Measurements from ENCODE around the gene FERMT3.
A peak's percentile ranks its signal among the peaks of the same experiment; 100 is the strongest.

The FERMT3 gene

DNA sequence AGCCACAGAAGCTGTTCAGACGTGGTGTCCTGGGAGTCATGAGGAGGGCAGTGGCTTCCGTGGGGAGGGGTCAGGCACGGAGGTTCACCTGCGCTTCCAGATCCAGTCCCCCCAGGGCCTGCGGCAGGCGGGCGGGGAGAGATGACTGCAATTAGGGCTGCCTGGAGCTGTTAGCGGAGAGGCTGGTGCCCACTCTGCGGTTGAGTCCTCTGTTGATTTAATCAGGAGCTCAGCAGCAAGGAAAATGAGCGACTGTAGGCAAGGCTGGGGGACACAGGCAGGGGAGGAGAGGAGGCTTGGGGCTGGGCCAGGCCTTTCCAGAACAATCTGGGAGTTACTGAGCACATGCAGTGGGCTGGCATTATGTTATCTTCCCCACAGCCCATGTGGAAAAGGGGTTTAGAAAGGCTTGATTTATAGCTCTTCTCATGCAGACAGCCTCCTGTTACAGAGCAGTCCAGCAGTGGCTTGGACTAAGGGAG, 57.9 kb downstream of the FERMT3 start:
- DNase-seq (ENCODE audit: low spot score): no peak

DNA sequence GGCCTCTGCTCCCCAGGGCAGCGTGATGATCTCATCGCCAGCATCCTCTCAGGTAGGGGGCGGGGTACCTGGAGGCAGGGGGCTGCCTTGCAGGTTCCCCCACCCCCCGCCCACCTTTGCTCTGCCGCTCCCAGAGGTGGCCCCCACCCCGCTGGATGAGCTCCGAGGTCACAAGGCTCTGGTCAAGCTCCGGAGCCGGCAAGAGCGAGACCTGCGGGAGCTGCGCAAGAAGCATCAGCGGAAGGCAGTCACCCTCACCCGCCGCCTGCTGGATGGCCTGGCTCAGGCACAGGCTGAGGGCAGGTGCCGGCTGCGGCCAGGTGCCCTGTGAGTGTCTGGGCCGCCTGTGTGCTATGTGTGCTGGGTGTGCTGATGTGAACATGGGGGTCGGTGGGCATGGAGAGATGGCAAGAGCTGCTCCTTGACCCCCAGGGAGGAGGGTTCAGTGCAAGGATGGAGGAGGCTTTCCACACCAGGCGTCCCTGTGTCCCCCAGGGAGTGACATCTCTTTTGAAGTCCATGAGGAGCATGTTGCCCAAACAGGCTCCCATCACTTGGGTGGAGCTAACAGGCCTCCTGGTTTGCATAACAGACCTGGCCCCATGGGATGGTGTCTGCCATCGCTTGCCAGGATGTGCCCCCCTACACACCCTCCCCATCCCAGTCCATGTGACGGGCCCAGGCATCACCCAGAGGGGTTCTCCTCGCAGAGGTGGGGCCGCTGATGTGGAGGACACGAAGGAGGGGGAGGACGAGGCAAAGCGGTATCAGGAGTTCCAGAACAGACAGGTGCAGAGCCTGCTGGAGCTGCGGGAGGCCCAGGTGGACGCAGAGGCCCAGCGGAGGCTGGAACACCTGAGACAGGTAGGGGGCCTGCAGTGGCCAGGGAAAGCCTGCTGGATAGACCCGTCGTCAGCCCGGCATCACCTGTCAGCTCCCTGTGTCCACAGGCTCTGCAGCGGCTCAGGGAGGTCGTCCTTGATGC, 58.9 kb downstream of the FERMT3 start:
- no peak for DNase-seq (ENCODE audit: low spot score)

GRCh38 chr11:64266339-64266738, 59.8 kb downstream of the FERMT3 start:
- no peak for DNase-seq (ENCODE audit: low spot score)

DNA sequence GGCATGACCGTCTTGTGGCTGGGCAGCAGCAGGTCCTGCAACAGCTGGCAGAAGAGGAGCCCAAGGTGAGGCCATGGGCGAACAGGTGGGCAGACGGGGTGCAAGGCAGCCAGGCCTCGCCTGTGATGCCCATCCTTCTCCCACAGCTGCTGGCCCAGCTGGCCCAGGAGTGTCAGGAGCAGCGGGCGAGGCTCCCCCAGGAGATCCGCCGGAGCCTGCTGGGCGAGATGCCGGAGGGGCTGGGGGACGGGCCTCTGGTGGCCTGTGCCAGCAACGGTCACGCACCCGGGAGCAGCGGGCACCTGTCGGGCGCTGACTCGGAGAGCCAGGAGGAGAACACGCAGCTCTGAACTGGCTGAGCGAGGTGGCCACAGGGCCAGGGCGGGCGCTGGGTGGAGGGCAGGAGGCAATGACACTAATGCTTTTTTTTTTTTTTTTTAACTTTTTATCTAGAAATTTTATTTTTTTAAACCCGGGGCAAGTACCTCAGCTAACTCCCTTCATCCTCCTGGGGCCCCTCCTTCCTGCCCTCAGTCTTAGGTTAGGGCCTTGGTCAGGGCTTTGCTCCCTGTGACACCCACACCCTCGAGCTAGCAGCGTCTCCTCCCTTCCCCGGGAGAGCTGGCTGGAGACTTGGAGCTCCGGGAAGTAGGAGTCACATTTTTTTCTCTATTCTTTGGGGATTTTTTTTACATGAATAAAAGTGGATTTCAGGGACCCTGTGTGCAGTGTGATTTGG, 60.9 kb downstream of the FERMT3 start:
- DNase-seq (ENCODE audit: low spot score): no peak

- no peak for DNase-seq (ENCODE audit: low spot score)
Measured at GRCh38 chr11:64268025-64268892, 61.7 kb downstream of the FERMT3 start.

DNA sequence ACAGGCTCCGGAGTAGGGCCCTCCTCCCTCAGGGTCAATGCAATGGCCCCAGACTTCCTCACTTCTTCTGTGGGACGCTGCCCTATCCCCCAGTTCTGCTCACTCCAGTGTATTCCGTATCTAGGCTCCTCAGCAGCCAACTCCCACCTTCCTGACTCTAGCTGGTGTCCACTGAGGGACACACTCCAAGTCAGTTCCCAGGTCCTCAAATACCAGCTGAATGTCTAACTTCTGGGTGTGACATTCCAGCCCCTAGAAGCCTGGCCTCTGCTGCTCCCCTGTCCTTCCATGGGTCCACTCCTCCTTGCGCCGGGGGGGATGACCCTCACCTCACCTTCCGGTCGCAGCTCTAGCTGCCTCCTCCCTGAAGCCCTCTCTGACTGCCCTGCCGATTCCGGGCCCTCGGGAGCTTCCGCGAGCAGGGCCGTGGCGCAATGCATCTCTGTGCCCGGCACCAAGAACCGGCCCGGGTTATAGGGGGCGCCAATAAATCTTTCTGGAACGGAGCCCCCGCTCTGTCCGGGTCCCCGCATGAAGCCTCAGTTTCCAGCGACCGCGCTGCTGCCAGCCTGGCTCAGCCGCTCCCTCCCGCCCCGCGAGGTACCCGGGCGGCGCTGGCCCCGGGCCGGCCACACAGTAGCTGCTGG, 62.5 kb downstream of the FERMT3 start:
- peak; percentile 74 for DNase-seq (ENCODE audit: low spot score)

DNA sequence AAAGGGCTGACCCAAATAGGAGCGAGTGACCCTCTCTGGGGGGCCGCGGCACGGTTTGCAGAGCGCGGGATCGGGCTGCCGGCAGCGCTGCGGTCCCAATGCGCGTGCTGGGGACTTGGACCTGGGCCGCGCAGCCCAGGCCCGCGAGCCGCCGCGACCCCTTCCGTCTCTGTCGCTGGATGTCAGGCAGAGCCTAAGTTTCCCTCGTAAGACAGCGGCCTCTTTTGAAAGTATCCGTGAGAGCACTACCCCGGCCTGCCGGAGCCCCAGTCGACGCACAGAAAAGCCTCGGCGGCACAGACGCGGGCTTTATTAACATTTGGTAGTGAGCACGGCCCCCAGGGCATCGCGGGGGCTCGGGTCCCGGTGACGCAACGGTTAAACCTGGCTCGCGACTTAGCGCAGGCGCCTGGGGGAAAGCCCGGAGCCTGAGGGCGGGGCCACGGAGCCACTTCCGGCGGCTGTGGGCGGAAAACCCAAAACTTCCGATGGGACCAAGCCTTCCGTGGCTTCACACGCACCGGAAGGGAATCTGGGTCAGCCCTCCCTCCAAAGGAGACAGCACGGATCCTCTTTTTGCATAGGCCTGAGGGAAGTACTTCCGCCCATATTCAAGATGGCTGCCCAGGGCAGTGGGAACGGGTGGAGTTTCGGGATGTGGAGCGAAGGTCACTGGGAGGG, 63.2 kb downstream of the FERMT3 start:
- peak; percentile 98 for DNase-seq (ENCODE audit: low spot score)

All from ecto neural progenitor cell (in vitro differentiated cells).